HepG2 (cell line): ENCODE data around the gene HOXA11. TPM values are rescaled to one million over a fixed set of nuclear protein-coding genes. Genes with fewer than 3 reads are reported as not detected.

Experiments
- GPN1 ChIP-seq: sonication (generic); formaldehyde crosslinking; IDR thresholded peaks from 2 replicates; pipeline ENCODE4 v1.5.1; 2020; ENCODE audit warnings: missing genetic modification reagents, borderline replicate concordance
- RARA ChIP-seq: IDR thresholded peaks from 2 replicates; pipeline ENCODE4 v1.6.1; 2016; ENCODE audit warnings: missing genetic modification reagents, missing compliant biosample characterization
- RARG ChIP-seq: sonication (generic); formaldehyde crosslinking; IDR thresholded peaks from 2 replicates; pipeline ENCODE4 v1.4.0; 2020; ENCODE audit warnings: low read depth, mild to moderate bottlenecking, missing genetic modification reagents
- SMARCC2 ChIP-seq: fragments of 450-650 bp; IDR thresholded peaks from 2 replicates; pipeline ENCODE4 v1.6.1; 2017; ENCODE audit warnings: antibody characterized with exemption, mild to moderate bottlenecking
- ZBTB20 ChIP-seq: sonication (generic); formaldehyde crosslinking; IDR thresholded peaks from 2 replicates; pipeline ENCODE4 v1.8.1; 2023; ENCODE audit warnings: missing genetic modification reagents, low read depth, mild to moderate bottlenecking, borderline replicate concordance
- polyA plus RNA-seq, 8 experiments: library from polyadenylated mRNA; depleted of rRNA in 3 of 8; stranded (reverse) in 7 of 8; unstranded in 1 of 8; fragments of >200 nt; fragmentation: Illumina TruSeq in 4 of 8; extraction: Trizol in 4 of 8; gene quantifications; 2 replicates each; pipeline versions ENCODE4 v1.2.1 to v1.2.3, GENCODE V29; 2011 to 2016; ENCODE audit warnings: low read depth in 4 of 8, missing spikeins in 1 of 8, mixed read lengths in 1 of 8; ENCODE audit not compliant: insufficient read depth in 1 of 8
- total RNA-seq, 5 experiments: library from RNA; depleted of rRNA; stranded (reverse); fragments of >200 nt; fragmentation: Illumina TruSeq; extraction: Trizol; gene quantifications; 2 replicates each; pipeline ENCODE4 v1.2.3, GENCODE V29; 2016; ENCODE audit warnings: low read depth in 1 of 5
- TF ChIP-seq, protein P1 (sequence below): sonication (generic); formaldehyde crosslinking; IDR thresholded peaks from 2 replicates; pipeline ENCODE4 v1.5.0; 2020; ENCODE audit warnings: mild to moderate bottlenecking, missing genetic modification reagents, borderline replicate concordance
- TF ChIP-seq, protein P2 (sequence below): sonication (generic); formaldehyde crosslinking; IDR thresholded peaks from 2 replicates; pipeline ENCODE4 v1.5.1; 2020; ENCODE audit warnings: mild to moderate bottlenecking, missing genetic modification reagents, moderate library complexity
- TF ChIP-seq, protein P3 (sequence below): sonication (generic); formaldehyde crosslinking; IDR thresholded peaks from 2 replicates; pipeline ENCODE4 v1.8.0; 2022; ENCODE audit warnings: mild to moderate bottlenecking, missing genetic modification reagents, moderate library complexity

The HOXA11 gene
- total and polyA plus RNA-seq, 2 of the 13 experiments (the other 11 are each of a cell fraction or from before 2014, with no cell fraction given), result not detected

DNA sequence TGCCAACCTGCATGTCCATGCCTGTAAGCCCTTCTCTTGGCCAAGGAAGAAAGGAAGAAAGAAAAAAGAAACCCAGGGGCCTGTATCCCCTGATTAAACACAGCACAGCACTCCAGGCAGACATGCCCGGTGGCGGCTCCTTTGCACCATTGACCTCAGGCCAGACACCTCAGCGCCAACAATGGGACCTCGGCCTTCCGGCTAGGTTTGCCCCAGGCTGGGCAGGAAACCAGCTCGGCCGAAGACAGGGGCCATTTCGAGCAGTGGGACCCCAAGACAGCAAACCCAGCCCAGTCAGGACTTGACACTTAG lies 13.8 kb downstream of the HOXA11 start (continued):
- TF ChIP-seq ZBTB20 (CRISPR knock-in tag) (no peak), GPN1 (no peak), RARG (CRISPR knock-in tag) (no peak), SMARCC2 (no peak), RARA (CRISPR knock-in tag) (peak; percentile 31; the same call in 1 of the 2 replicates)
- TF ChIP-seq, protein P1, sequence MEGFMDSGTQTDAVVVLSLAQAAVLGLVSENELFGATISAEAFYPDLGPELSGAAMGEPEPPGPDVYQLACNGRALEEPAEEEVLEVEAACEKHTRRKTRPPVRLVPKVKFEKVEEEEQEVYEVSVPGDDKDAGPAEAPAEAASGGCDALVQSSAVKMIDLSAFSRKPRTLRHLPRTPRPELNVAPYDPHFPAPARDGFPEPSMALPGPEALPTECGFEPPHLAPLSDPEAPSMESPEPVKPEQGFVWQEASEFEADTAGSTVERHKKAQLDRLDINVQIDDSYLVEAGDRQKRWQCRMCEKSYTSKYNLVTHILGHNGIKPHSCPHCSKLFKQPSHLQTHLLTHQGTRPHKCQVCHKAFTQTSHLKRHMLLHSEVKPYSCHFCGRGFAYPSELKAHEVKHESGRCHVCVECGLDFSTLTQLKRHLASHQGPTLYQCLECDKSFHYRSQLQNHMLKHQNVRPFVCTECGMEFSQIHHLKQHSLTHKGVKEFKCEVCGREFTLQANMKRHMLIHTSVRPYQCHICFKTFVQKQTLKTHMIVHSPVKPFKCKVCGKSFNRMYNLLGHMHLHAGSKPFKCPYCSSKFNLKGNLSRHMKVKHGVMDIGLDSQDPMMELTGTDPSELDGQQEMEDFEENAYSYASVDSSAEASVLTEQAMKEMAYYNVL (CRISPR knock-in tag), result 0 out of 2 replicates have a peak, but pooled peaks have one; percentile 28
- TF ChIP-seq, protein P2, sequence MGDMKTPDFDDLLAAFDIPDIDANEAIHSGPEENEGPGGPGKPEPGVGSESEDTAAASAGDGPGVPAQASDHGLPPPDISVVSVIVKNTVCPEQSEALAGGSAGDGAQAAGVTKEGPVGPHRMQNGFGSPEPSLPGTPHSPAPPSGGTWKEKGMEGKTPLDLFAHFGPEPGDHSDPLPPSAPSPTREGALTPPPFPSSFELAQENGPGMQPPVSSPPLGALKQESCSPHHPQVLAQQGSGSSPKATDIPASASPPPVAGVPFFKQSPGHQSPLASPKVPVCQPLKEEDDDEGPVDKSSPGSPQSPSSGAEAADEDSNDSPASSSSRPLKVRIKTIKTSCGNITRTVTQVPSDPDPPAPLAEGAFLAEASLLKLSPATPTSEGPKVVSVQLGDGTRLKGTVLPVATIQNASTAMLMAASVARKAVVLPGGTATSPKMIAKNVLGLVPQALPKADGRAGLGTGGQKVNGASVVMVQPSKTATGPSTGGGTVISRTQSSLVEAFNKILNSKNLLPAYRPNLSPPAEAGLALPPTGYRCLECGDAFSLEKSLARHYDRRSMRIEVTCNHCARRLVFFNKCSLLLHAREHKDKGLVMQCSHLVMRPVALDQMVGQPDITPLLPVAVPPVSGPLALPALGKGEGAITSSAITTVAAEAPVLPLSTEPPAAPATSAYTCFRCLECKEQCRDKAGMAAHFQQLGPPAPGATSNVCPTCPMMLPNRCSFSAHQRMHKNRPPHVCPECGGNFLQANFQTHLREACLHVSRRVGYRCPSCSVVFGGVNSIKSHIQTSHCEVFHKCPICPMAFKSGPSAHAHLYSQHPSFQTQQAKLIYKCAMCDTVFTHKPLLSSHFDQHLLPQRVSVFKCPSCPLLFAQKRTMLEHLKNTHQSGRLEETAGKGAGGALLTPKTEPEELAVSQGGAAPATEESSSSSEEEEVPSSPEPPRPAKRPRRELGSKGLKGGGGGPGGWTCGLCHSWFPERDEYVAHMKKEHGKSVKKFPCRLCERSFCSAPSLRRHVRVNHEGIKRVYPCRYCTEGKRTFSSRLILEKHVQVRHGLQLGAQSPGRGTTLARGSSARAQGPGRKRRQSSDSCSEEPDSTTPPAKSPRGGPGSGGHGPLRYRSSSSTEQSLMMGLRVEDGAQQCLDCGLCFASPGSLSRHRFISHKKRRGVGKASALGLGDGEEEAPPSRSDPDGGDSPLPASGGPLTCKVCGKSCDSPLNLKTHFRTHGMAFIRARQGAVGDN (CRISPR knock-in tag), result peak; percentile 59
- TF ChIP-seq, protein P3, sequence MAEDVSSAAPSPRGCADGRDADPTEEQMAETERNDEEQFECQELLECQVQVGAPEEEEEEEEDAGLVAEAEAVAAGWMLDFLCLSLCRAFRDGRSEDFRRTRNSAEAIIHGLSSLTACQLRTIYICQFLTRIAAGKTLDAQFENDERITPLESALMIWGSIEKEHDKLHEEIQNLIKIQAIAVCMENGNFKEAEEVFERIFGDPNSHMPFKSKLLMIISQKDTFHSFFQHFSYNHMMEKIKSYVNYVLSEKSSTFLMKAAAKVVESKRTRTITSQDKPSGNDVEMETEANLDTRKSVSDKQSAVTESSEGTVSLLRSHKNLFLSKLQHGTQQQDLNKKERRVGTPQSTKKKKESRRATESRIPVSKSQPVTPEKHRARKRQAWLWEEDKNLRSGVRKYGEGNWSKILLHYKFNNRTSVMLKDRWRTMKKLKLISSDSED (CRISPR knock-in tag), result no peak
